Measurements from ENCODE around the gene HNRNPUL2.

HNRNPUL2 gene

DNA sequence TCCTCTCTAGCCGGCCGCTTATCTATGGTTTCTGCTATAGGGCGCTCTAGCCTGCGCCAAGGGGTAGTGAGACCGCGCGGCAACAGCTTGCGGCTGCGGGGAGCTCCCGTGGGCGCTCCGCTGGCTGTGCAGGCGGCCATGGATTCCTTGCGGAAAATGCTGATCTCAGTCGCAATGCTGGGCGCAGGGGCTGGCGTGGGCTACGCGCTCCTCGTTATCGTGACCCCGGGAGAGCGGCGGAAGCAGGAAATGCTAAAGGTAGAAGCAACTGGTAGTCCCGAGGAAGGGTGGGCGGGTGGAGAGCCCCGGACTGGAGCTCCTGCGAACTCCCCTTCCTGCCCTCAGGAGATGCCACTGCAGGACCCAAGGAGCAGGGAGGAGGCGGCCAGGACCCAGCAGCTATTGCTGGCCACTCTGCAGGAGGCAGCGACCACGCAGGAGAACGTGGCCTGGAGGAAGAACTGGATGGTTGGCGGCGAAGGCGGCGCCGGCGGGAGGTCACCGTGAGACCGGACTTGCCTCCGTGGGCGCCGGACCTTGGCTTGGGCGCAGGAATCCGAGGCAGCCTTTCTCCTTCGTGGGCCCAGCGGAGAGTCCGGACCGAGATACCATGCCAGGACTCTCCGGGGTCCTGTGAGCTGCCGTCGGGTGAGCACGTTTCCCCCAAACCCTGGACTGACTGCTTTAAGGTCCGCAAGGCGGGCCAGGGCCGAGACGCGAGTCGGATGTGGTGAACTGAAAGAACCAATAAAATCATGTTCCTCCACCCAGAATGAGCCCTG is 55.5 kb downstream of the HNRNPUL2 start, which contains the start of the genes LBHD1 and UQCC3:
Gene LBHD1 (minus strand): TSS at position 660 of the 782 bp plus-strand sequence. CDS start 2,236 bp downstream, outside the sequence.
Gene UQCC3 (plus strand): TSS at position 66 of the 782 bp plus-strand sequence. CDS start 73 bp downstream, at position 139.
- in situ Hi-C loops (cut with MboI; ENCODE audit: low sequenced_read_pairs), result no loop called here

DNA sequence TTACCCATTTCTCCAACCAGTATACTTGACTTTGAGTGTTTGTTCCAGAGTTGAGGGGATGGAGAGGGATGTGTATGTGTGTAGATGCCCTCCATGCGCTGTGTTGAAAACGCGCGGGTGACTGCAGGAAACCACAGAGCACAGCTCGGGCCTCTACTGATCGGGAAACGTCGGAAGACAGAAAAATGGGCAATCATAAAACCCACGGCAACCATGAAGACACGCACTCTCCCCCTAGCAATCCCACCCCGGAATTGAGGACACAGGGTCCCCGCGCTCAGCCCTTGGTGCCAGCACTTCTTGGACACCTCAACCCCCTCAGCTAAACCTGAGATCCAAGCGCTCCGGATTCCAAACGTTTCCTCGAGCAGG is 56.0 kb downstream of the HNRNPUL2 start:
- in situ Hi-C loops (cut with MboI; ENCODE audit: low sequenced_read_pairs), result no loop called here

DNA sequence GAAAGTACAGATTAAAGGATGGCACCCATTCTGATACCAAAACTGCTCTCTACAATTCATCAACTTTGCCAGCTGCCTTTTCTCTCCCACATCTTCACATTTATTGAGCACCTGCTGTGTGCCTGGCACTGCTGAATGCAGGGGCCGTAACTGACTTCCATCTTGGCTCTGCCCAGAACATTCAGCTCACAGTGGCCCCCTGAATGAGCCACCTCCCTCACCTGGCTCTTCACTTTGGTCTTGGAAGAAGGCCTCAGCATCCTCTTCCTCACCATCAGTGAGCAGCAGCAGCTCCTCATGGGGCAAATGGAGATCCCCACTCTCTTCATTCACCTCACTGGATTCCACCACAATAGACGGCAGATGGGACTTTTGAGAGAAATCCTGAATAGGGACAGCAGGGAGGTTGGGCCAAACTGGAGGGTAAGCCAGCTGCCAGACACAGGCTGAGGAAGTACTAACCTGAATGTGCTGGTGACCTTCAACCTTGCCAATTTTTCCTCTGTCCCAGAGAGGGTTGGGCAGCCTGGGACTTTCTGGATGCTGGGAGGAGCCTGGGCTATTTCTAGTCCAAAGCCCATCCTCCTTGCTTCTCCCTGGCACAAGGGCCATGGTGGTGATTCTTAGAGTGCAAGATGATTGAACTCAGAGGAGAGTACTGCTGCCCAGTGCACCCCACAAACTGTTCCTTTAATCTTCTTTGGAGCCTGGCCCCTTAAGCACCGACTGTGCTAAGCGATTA is 57.7 kb downstream of the HNRNPUL2 start:
- in situ Hi-C loops (cut with MboI; ENCODE audit: low sequenced_read_pairs), result no loop called here

DNA sequence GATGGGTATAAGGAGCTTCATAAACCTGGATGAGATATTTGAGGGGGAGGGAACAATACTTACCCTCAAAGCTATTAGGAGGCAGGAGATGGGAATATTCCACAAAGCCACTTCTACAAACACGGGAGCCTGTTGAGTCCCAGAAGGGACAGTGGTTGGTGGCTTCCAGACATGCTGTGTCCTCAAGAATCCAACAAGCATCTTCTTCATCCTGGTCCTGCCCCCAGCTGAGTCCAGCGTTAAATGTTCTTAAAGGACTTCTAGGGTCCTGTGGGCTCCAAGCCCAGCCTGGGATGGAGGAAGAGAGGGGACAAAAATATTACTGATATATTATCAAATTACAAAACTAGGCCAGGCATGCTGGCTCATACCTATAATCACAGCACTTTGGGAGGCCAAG is 59.8 kb downstream of the HNRNPUL2 start:
- in situ Hi-C loops (cut with MboI; ENCODE audit: low sequenced_read_pairs), result no loop called here

DNA sequence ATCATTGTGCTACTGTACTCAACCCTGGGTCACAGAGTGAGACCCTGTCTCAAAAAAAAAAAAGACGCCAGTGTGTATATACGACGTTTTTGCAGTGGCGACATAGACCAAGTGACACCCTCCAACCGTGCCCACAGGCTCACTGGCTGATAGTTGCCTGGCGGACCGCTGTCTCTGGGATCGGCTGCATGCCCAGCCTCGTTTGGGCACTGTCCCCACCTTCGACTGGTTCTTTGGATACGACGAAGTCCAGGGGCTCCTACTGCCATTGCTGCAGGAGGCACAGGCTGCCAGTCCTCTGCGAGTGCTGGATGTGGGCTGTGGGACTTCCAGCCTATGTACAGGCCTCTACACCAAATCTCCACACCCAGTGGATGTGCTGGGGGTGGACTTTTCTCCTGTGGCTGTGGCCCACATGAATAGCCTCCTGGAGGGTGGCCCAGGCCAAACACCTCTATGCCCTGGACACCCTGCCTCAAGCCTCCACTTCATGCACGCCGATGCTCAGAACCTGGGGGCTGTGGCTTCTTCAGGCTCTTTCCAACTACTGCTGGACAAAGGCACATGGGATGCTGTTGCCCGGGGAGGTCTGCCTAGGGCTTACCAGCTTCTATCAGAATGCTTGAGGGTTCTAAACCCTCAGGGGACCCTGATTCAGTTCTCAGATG is 60.9 kb downstream of the HNRNPUL2 start:
- in situ Hi-C loops (cut with MboI; ENCODE audit: low sequenced_read_pairs), result no loop called here

DNA sequence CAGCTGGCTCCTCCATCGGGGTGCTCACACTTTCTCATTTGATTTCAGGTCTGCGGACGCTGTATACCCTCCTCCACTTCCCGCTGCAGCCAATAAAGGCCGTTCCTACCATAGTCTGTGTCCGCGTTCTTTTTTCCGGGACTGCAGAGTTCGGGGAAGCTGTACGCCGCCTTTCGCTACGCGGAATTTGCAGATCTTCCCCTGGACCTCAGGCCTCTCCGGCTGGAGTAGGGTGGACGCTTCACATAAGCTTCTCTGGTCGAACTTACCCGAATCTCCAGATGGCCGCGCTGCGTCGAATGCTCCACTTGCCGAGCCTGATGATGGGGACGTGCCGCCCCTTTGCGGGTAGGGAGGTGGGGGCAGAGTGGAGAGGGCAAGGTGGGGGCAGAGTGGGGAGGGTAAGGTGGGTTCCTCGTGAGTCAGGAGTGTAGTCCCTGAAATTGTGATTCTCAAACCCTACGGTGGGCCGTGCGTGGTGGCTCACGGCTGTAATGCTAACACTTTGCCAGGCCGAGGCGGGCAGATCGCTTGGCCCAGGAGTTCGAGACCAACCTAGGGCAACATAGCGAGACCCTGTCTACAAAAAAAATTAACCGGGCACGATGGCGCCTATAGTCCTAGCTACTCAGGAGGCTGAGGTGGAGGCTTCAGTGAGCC is 61.5 kb downstream of the HNRNPUL2 start:
- in situ Hi-C loops (cut with MboI; ENCODE audit: low sequenced_read_pairs), result no loop called here

DNA sequence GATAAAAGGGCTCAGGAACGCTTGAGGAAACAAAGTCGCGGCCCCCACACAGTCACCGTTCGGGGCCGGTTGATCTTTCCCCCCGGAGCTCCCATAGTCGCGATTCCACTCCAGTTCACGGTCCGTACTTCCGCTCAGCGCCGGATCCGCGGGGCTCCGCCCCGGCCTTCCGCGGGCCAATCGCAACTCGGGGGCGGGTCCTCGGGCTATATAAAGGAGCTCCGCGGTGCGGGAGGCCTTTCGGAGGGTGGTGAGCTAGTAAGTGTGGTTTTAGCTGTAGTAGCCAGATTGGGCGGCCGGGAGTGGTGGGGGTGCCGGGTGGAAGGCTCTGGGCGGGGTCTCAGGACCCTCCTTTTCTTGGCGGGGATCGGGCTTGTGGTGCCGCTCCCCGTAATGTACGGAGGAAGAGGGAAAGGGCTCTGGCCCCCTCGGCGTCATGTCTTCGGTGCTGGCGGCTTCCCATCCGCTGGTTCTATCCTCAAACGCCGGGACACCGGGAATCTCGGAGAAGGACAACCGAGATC is 62.1 kb downstream of the HNRNPUL2 start, which contains the start of the genes C11orf98 and CSKMT:
Gene C11orf98 (minus strand): TSS at position 136 of the 524 bp plus-strand sequence. CDS start 41 bp downstream, at position 95.
Gene CSKMT (plus strand): TSS at position 238 of the 524 bp plus-strand sequence. CDS start 568 bp downstream, outside the sequence.
- in situ Hi-C loops (cut with MboI; ENCODE audit: low sequenced_read_pairs), result no loop called here

DNA sequence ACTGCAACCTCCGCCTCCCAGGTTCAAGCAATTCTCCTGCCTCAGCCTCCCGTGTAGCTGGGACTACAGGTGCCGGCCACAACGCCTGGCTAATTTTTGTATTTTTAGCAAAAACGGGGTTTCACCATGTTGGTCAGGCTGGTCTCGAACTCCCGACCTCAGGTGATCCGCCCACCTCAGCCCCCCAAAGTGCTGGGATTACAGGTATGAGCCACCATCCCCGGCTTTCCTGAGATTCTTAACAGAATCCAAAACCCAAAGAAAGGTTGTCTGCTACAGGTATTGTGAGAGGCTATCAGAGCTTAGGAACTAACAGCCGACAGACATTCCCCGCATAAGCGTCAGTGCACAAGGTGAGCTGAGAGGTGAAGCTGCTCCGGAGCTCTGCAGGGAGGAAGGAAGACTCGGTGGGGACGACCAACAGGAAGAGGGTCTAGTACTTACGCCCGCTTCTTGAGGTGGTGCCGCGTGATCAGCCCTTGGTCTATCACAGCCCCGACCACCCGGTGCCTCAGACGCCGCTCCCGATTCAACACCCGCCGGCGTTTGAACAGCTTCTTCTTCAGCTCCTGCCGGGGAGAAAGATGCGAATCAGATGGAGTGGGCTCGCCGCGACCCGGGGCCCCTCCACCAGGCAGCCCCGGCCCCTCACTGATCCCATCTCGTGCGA is 62.7 kb downstream of the HNRNPUL2 start:
- in situ Hi-C loops (cut with MboI; ENCODE audit: low sequenced_read_pairs), result no loop called here

Measured in HL-60/S4 (cell line).